Endothelial cell of hepatic sinusoid (primary cell): ENCODE results near the gene BCDIN3D.
"Not testable (repeated sequence)": the region's sequence is repeated elsewhere in the genome, so short reads cannot be mapped to it uniquely, and the experiment has no call there.

Experiments
- in situ Hi-C: cut with HindIII; loops from 2 replicates; pipeline ENCODE4 v1.10.0; 2017; ENCODE audit warnings: low sequenced_read_pairs

Gene BCDIN3D

DNA sequence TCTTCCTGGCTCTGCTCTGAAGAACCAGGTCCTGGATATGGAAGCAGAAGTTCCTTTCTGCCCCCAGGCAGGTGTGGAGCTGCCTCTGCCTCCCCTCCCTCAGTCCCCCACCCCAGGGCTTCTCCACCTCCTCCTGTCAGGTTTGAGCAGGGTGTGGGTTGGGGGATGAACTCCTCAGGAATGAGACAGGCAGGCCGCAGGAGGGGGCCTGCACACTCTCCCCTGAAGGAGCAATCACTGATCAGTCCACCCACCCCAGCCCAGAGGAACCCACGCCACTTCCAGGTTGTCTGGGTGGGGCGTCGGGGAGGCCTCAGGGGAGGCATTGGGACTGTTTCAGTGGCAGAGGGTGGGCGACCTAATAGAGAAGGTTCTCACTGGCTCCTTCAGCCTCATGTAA, 34.2 kb upstream of the BCDIN3D start:
- in situ Hi-C loops: no loop called here

- in situ Hi-C loops: no loop called here
Measured at GRCh38 chr12:49876070-49876469, 33.2 kb upstream of the BCDIN3D start.

GRCh38 chr12:49875115-49875720, 32.3 kb upstream of the BCDIN3D start:
- in situ Hi-C loops: no loop called here

- in situ Hi-C loops: no loop called here
Measured at GRCh38 chr12:49874142-49874897, 31.4 kb upstream of the BCDIN3D start.

GRCh38 chr12:49873361-49873934, 30.5 kb upstream of the BCDIN3D start:
- in situ Hi-C loops: no loop called here

DNA sequence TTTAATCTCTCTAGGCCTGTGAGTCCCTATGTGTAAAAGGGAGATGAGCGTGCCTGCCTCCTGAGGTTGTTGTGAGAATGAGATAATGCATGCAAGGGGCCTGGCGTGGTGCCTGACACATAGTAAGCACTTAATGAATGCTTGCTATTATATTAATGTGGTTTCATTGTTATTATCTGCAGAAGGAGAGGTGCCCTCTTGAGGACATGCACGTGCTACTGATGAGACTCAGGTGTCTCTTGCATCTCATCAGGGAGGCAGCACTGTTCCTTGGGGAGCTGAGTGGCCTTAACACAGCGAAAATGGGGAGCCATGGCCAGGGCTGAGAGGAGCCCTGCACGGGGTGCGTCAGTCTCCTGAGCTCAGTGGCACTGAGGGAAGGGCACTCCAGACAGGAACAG, 29.9 kb upstream of the BCDIN3D start:
- in situ Hi-C loops: no loop called here

DNA sequence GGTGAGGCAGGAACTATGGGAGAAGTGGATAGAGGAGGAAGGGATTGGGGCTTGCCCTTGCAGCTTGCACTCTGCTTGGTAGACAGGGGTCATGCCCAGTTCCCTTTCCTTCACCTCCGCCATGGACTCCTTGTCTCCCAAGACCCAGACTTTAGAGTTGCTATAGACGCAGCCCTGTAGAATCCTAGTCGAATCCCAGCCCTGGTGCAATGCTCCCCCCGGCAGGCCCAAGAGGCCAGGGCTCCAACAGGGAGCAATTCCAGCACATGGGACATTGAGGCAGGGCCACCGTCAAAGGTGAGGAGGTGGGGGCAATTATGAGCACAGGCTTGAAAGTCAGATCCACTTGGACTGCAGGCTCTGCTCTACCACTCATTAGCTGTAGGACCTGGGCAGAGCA, 29.5 kb upstream of the BCDIN3D start:
- in situ Hi-C loops: no loop called here

GRCh38 chr12:49871811-49872251, 28.9 kb upstream of the BCDIN3D start:
- in situ Hi-C loops: not testable (repeated sequence)

DNA sequence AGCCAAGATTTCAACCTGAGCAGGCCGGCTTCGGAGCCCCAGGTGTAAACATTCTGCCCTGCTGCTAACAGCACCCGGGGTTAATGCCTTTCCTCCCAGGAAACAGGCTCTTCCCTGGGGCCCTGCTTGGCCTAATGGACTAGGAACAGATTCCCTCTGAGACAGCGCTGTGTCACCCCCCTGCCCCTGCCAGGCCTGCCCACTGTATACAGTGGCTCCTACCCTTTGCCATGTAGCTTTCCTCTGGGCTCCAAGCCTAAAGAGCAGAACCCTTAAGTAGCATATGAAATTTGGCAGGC, 28.3 kb upstream of the BCDIN3D start:
- in situ Hi-C loops: no loop called here

DNA sequence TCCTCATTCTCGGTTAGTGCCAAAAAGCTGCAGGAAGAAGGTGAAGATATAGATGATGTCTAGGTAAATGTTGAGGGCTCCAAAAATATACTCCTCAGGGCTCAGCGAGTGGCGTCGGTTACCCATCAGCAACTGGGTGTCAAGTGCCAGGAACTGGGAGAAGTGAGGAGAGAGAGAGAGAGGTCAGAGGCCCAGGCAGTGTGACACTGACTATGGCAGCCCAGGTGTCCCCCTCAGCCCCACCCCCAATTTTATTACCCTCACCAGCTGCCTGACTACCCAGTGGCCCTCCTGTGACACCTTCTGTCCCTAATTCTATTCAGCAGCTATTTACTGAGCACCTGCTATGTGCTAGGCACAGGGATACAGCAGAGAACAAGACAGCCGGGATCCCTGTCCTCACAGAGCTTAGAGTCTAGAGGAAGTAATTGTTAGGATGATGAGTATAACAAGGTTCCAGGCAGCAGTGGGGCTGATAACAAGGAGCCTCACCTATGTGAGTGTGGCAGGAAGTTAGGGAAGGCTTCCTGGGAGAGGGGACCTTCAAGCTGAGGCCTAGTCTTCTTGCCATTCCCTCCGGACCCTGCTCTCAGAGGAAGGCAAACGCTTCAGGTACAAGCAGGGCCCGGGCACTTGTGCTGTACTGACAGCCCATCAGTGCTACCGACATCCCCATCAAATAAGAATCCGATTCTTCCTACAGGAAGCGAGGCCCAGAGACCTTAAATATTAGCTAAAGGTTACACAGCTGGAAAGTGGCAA, 27.8 kb upstream of the BCDIN3D start:
- in situ Hi-C loops: no loop called here

- in situ Hi-C loops: loop anchor here (5.0 to 10.0 kb wide), 2 partner anchors 72 to 195 kb away; no protein-coding TSS in a partner anchor
Measured at GRCh38 chr12:49869816-49870500, 27.1 kb upstream of the BCDIN3D start.

DNA sequence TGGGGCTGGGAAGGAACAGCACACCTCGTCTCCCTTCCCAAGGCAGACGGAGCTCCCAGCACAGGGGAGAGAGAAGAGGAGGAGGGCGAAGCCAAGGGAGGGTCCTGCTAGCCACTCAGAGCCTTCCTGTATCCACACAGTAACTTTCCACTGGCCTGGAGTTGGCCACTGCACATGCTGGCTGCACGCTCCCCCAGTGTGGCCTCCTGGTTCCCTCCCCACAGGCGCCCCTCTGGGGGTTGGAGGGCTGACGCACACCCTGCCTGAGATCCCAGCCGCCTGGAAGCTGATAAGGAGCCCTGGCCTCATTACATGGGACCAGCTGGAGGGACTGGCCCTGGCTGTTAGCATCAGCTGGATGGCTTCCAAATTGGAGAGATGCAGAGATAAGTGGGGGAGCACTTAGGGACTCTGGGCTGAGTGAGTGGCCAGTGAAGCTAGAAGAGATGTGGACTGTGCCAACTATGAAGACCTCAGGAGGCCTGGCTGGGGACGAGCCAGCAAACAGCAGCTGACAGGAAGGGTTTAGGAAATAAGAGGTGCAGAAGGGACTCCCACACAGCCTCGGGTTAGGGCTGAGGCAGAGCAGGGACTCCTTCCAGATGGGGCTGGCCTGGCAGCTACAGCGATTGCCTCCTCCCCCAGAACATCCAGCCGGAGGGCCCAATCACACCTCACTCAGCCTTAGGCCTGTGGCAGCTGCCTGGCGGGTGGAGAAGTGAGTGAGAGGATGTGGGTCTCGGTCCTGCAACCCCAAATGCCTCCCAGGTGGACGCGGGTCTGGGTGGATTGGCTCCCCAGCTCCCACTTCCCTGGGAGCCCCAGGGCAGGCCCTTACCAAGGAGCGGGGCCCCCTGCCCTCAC, 26.3 kb upstream of the BCDIN3D start:
- in situ Hi-C loops: loop anchor here (5.0 to 10.0 kb wide), 2 partner anchors 73 to 196 kb away; no protein-coding TSS in a partner anchor

GRCh38 chr12:49868449-49868848, 25.5 kb upstream of the BCDIN3D start:
- in situ Hi-C loops: loop anchor here (5.0 to 10.0 kb wide), 2 partner anchors 74 to 196 kb away; no protein-coding TSS in a partner anchor

GRCh38 chr12:49867570-49868341, 24.9 kb upstream of the BCDIN3D start:
- in situ Hi-C loops: loop anchor here (5.0 to 10.0 kb wide), 2 partner anchors 75 to 197 kb away; no protein-coding TSS in a partner anchor

- in situ Hi-C loops: loop anchor here (5.0 to 10.0 kb wide), 2 partner anchors 75 to 198 kb away; no protein-coding TSS in a partner anchor
Measured at GRCh38 chr12:49866859-49867569, 24.1 kb upstream of the BCDIN3D start.

DNA sequence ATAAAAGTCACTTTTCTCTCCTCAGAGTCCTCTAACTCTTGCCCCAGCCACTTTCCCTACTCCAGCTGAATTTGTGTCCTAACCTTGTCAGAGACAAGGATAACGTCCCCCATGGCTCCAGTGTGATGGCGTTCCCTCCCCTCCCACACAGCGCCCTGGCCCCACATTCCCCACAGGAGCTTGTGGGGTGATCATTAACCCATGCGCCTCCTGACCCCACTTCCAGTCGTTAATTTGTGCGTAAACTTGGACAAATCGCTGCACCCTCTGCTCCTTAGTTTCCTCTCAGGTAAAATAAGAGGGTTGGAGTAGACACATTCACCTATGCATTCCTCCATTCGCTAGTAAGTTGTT, 22.9 kb upstream of the BCDIN3D start:
- in situ Hi-C loops: loop anchor here (5.0 to 10.0 kb wide), 2 partner anchors 77 to 199 kb away; no protein-coding TSS in a partner anchor

GRCh38 chr12:49865109-49865781, 22.3 kb upstream of the BCDIN3D start:
- in situ Hi-C loops: loop anchor here (5.0 to 10.0 kb wide), 2 partner anchors 77 to 200 kb away; no protein-coding TSS in a partner anchor

GRCh38 chr12:49864798-49865090, 21.8 kb upstream of the BCDIN3D start:
- in situ Hi-C loops: loop anchor here (5.0 to 10.0 kb wide), 2 partner anchors 78 to 200 kb away; no protein-coding TSS in a partner anchor
